T-helper 1 cell (primary cell): ENCODE measurements around the gene TNIK.

Experiments used
- DNase-seq, 5 donors: peaks; one replicate each; pipeline ENCODE4 v3.0.0-alpha.2; 2012 to 2020

Gene TNIK

GRCh38 chr3:171335559-171335958 is 124.6 kb downstream of the TNIK start:
- DNase-seq = no peak

- no peak for DNase-seq
Observed at GRCh38 chr3:171334465-171334811, 125.8 kb downstream of the TNIK start.

- DNase-seq = no peak
Observed at GRCh38 chr3:171333784-171334464, 126.3 kb downstream of the TNIK start.

- DNase-seq = no peak
Observed at GRCh38 chr3:171330938-171331337, 129.3 kb downstream of the TNIK start.

- no peak for DNase-seq
Observed at GRCh38 chr3:171329746-171330145, 130.5 kb downstream of the TNIK start.

DNA sequence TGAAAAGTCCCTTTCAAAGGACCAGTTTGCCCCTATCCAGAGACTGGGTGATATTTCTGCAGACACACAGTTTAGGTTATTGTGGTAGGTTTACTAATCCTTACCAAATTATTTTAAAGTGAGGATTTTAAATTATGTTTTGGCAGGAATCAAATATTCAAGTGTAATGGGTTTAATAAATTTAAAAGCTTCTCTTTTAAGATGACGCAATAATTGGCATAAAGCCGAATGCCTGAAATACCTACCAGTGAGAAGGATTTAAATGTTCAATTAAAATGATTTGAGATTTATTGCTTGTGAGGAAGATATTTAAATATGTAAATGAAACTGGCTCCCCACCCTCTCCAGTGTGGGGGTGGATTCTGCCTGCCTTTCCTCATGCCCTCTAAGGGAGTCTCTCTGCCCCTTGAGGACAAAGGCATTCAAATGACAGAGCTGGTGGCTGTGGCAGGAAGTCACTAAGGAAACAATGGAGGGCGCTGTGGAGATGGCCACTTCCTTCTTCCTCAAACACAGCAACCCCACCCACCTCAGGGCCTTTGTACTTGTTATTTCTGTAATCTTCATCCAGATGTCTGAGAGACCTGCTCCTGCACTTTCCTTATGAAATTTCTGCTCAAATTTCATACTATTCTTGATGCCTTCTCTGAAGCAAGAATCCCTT is 131.7 kb downstream of the TNIK start:
- DNase-seq = peak; percentile 7 to 68 (median 30)

DNA sequence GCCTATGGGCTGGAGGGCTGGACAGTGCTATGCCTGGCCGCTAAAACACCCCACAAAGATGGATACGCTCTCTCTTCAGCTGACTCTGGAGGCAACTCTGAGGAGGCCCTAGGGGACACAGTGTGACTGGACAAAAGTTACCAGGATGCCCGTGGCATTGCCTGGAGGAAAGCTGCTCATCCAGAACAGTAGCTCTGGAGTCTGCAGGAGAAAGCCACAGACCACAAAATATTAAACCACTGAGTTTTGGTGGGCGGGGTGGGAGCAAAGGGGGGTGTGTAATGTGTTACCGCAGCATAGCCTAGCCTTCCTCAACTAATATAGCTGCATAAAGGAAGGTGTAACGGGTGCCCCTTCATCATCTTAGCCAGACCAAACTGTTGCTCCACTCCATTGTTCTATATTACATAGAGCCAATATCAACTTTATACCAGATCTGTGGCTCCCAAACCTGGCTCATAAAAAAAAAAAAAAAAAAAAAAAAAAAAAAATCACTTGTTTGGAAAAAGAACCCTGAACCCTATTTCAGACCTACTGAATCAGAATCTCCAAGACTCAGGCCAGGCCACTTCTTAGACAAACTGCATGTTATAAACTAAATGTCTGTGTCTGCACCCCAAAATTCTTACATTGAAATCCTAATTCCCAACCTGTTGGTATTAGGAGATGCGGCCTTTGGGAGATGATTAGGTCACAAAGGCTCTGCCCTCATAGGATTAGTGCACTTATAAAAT is 132.6 kb downstream of the TNIK start:
- no peak for DNase-seq

DNA sequence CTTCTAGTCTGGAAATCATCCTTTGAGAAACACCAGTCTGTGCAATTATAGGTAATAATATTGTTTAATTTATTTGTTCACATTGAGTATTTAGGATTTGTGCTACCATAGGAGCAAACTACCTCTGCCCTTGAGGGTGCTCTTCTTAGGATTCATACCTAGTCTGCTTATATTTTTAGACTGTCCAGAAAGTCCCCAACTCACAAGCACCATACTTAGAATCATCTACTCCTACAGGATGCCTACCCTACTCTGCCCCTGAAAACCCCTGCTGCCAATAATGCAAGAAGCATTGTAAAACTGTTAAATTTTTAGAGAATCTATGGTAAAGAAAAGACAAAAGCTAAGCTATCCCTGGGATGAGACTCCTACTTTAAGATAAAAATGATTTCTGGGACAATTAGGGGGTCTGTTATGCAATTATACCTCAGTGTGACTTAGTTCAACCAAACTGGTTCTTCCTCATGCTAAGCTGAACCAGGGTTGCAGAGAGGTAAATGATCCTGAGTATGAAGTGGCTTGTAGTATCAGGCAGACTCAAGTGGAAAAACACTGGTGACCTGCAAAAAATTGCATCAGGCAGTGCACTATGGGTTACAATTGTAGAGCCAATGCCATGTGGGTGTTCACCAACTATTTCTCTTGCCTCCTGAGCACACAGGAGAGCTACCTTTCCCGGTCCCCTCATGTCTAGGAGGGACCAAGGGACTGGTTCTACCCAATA is 133.3 kb downstream of the TNIK start:
- DNase-seq = no peak

- no peak for DNase-seq
Observed at GRCh38 chr3:171323938-171324536, 136.2 kb downstream of the TNIK start.

DNA sequence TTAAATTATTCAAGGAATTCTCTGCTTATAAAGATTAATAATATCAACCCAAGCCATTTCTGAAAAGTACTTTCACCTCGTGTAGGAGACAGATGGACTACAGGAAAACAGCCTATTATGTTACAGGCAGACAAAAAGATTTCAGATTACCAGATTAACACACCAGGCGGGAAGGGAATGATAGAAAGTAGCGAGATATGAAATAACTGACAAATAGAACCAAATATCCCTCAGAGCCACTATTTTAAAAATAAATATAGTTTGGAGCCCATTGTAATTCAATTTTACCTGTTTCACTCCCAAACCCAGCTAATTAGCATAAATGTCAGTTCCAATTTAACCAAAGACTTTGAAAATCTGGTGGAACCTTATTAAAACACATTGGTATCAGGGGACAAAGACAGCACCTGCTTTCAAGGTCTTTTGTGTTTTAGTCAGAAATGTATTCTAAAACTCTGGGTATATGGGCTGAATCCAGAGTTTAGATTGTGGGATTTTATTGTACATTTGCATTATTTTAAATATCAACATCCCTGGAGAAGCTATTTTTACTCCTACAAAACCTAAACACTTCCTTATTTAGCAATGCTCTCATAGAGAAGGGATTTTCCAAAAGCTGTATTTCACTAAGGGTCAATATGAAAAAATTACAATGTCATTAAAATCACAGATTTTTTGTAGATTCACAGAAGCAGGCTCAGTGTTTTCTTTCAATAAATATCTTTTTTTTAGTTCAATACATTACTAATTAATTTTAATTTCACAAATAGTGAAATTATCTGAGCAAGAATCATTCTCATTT is 138.4 kb downstream of the TNIK start:
- DNase-seq = no peak

DNA sequence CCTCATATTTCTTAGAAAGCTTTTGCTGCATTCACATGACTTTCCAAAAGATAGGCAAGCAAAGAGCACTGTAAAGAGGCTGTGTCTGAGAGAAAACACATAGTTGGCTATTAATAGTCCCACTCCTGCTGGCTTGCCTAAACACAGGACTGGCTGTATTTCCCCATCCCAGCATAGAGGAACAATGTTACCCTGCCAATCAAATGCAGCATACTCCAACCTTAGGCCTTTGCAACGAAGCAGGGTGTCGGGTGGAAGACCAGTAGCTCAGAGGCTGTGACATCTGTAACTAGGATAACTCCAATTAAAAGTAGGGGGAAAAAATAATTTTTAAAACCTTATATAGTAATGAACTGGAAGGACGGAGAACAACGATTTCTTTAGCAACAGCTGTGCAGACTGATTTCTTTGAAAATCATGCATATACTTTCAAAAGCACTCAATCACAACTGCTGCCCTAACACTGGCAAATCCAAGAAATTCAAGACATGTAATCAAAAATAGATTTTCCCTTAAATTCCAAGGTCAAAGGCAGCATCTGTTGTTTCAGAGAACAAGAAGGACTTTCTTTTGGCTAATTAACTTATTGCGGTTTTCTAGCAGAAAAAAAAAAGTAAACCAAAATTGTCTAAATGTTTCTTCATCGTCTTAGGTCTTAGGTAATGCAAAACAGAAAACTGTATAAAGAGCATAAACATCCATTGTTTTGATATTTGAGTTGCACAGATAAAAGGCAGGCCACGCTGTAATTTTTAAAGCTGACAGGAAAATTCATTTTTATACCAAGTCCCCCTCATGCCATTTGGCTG is 139.3 kb downstream of the TNIK start:
- no peak for DNase-seq

DNA sequence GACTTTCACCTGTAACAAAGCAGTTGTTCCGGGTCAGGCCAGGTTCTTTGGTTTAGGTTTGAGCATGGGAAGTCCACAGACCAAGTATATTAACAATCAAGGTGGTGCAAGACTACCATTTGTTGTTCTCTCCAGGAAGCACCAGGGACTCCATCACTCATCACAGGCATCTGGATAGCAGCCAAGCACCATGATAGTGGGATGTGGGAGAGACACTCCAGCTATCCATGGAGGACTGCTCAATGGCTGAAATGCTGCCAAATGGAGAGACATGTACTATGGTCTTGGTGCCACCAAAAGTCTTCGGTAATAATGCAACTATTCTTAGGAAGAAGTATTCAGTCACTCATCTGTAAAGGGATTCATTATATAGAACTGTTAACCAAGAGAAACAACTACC is 143.0 kb downstream of the TNIK start:
- no peak for DNase-seq

DNA sequence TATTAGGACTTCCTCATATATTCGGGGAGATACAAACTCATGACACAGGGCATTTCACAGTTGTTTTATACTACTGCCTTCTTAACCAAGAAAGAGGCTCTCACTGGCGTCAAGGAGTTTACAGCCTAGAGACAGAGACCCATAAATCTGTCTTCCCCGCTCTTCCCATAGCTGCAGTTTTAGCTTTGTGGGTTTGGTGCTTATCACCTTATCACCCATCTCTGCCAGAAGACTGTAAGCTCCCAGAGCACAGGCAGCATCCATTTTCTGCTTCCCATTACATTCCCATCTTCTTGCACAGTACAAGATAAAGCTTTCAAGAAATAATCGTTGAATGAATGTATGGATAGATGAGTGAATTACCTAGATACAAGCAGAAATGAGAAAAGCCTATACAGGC is 144.3 kb downstream of the TNIK start:
- DNase-seq = no peak

DNA sequence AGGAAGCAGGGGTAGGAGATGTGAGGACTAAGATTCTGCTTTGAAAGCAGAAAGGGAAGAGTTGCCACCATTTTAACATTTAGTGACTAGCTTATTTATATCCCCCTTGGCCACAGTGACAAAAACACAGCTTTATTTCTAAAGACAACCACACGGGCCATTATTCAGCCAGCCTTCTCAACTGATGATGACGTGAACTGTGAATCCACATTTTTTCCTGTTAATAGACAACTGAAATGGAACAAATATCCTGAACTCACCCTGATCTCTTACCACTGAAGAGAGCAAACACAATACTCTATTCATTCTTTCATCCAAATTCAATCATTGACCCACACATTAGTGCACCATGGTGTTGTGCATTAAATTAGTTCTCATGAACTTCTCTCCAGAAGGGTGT is 145.1 kb downstream of the TNIK start:
- no peak for DNase-seq

DNA sequence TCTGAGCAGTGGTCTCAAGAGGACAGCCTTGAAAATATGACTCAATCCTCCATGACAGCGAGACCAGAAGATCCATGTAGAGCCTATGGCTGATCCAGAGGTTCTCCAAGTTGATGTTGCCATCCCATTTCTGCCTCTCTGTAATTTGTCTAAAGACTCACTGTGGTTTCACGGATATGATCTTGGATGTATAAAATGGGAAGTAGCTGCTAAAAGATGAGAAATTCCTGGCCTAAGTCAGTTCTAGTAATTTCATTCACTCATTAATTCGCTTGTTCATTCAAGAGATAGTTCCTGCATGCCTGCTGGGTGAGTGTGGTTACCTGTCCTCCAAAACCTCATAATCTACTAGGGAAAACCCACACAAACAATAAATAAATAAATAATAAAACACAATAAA is 145.9 kb downstream of the TNIK start:
- no peak for DNase-seq

DNA sequence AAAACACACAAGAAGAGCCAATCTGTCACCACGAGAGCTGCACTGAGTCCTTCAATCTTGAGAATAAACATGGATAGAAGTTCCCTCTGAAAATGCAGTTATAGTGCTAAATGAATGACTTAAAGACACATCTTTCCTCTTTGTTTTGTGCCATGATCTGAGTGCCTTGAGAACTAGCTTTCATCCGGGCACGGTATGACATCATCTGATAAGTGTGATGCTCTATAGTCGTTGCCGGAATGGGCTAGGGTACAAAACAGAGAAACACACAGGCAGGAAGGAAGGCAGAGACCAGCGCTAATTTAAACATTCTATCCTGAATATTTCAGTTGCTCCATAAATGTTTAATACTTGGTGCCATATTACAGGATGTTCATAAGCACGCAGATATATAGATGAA is 146.5 kb downstream of the TNIK start:
- DNase-seq = no peak

DNA sequence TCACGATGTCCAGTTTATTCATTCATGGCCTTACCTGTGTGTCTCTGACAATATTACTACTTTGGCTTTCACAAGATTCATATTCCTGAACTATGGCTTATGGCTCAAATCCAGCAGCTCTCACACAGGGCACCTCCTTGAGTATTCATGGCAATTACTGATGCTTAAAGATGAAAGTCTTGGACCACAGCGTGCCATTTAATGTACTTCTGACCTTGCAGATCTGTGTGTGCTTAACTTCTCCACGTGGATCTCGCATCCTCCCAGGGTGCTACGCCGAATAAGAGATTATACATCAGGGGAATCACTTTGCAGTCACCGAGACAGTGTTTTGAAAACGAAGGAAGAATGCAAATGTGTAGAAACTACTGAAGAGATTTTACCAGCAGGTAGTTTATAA is 147.5 kb downstream of the TNIK start:
- DNase-seq = no peak

- DNase-seq = no peak
Observed at GRCh38 chr3:171311784-171312183, 148.4 kb downstream of the TNIK start.

DNA sequence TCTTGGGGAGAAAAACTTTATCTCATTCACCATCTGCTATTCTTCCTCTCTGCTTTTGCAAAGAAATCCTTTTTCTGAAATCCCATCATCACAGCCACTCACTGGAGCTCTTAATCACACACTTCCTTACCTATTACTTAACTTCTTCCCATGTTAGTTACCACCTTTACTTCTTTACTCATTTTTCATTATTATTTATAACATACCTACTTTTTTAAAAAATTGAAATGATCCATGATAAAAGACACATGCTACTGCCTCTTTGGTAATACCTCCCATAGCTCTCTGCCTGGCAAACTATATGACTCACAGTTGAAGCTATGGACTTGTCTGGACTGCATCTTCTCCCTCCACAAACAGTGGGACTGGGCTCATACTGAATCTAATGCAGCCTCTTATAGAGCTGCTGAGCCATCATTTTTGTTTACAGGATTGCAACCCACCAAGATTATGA is 150.3 kb downstream of the TNIK start:
- DNase-seq = no peak

DNA sequence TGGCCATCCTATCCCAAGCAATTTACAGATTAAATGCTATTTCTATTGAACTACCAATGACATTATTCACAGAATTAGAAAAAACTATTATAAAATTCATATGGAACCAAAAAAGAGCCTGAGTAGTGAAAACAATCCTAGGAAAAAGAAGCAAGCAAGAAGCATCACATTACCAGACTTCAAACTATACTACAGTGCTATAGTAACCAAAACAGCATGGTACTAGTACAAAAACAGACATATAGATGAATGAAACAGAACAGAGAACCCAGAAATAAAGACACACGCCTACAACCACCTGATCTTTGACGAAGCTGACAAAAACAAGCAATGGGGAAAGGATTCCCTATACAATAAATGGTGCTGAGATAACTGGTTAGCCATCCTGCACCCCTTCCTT is 152.2 kb downstream of the TNIK start:
- no peak for DNase-seq

GRCh38 chr3:171307046-171307585 is 153.1 kb downstream of the TNIK start:
- no peak for DNase-seq
